Uterus (tissue), 4 donors: Measurements from ENCODE around the gene IL1RAPL2. TPM values are rescaled to one million over a fixed set of nuclear protein-coding genes. Genes with fewer than 3 reads are reported as not detected.

Experiments
- DNase-seq, 2 donors: peaks; one replicate each; pipeline ENCODE4 v3.0.0-alpha.2; 2019 to 2020
- H3K27ac ChIP-seq, 2 donors: fragments of 200-600 bp; sonication (generic); 1 replicate in 1 of 2; 2 replicates in 1 of 2; pipeline ENCODE4 v1.5.1; 2016 to 2018
- H3K27me3 ChIP-seq, 2 donors: fragments of 200-600 bp; sonication (generic); one replicate each; pipeline ENCODE4 v1.5.1; 2018 to 2019; ENCODE audit warnings: control low read depth in 1 of 2
- H3K36me3 ChIP-seq, 2 donors: fragments of 200-600 bp; sonication (generic); one replicate each; pipeline ENCODE4 v1.5.1; 2019; ENCODE audit warnings: control low read depth in 1 of 2
- H3K4me1 ChIP-seq, 2 donors: fragments of 200-600 bp; sonication (generic); one replicate each; pipeline ENCODE4 v1.5.1; 2018 to 2019; ENCODE audit warnings: control low read depth in 1 of 2
- H3K4me3 ChIP-seq, 2 donors: fragments of 200-600 bp; sonication (generic); 1 replicate in 1 of 2; 2 replicates in 1 of 2; pipeline ENCODE4 v1.5.1; 2018 to 2019; ENCODE audit warnings: mild to moderate bottlenecking in 1 of 2
- H3K9me3 ChIP-seq, 2 donors: fragments of 200-600 bp; sonication (generic); one replicate each; pipeline ENCODE4 v1.5.1; 2019; ENCODE audit warnings: control low read depth in 1 of 2
- POLR2A ChIP-seq, 2 donors: fragments of 450-650 bp; IDR thresholded peaks; one replicate each; pipeline ENCODE4 v1.6.1; 2016; ENCODE audit warnings: antibody characterized with exemption in 2 of 2, mild to moderate bottlenecking in 1 of 2, moderate library complexity in 1 of 2
- intact Hi-C: fragments of 100-400 bp; cut with DNase I; formaldehyde crosslinking; loops from one replicate; pipeline ENCODE4 v1.15.1; 2023; ENCODE audit warnings: low total_unique reads
- total RNA-seq, 4 donors: library from RNA; depleted of rRNA in 3 of 4; stranded (reverse); fragments of >200 nt in 3 of 4; gene quantifications; one replicate each; pipeline versions ENCODE4 v1.1.0 to v1.2.4, GENCODE V29; 2014 to 2023
- TF ChIP-seq, protein P1 (sequence below), 4 experiments: fragments of 200-600 bp in 2 of 4; fragments of 450-650 bp in 2 of 4; sonication (generic) in 2 of 4; IDR thresholded peaks; one replicate each; pipeline ENCODE4 v1.5.1; 2016 to 2019; ENCODE audit warnings: antibody characterized with exemption in 4 of 4, mild to moderate bottlenecking in 2 of 4, moderate library complexity in 1 of 4
- donor health status: DM: yes; HTN: yes; CAD: no.

Gene IL1RAPL2
- total RNA-seq, 4 donors from 2014 or later = 2.1 TPM; not detected in 3

DNA sequence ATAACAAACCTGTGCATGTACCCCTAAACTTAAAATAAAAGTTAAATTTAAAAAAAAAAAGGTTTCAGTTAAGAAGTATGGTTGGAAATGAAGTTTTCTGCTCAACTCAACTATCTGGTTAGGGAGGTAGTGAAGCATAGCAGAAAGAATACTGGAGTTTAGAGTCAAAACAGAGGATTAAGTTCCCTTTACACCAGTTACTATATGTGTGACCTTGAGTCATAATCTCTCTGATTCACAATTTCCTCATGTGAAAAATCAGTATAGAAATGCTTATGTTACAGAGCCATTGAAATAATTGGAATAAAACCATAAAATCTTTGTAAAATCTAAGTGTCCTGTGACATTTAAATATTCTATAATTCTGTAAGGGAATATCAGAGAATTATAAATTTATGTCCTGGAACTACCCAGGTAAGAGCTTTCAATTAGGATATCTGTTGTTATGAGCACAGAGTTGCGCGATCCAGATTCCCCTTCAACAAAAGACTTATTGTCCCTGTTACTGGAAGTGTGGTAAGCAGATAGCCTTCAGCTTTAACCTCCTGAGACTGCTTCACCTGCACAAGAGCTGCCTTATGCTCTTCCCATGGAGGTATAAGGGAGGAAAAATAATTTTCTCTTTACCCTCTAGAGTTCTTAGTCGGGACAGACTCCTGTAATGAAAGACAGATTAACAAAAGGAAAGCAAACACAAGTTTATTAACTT lies 1052.5 kb downstream of the IL1RAPL2 start:
- no peaks in the 10 kb centered on the region for H3K9me3 ChIP-seq
- no peak for DNase-seq
- H3K27ac ChIP-seq = no peak overlapping the region
- TF ChIP-seq, protein P1, sequence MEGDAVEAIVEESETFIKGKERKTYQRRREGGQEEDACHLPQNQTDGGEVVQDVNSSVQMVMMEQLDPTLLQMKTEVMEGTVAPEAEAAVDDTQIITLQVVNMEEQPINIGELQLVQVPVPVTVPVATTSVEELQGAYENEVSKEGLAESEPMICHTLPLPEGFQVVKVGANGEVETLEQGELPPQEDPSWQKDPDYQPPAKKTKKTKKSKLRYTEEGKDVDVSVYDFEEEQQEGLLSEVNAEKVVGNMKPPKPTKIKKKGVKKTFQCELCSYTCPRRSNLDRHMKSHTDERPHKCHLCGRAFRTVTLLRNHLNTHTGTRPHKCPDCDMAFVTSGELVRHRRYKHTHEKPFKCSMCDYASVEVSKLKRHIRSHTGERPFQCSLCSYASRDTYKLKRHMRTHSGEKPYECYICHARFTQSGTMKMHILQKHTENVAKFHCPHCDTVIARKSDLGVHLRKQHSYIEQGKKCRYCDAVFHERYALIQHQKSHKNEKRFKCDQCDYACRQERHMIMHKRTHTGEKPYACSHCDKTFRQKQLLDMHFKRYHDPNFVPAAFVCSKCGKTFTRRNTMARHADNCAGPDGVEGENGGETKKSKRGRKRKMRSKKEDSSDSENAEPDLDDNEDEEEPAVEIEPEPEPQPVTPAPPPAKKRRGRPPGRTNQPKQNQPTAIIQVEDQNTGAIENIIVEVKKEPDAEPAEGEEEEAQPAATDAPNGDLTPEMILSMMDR (IDR thresholded peaks at IDR 0.05) = no peak
- no peak for TF ChIP-seq POLR2A (IDR thresholded peaks at IDR 0.05)
- no peak overlapping the region for H3K4me3 ChIP-seq
- no peaks in the 10 kb centered on the region for H3K27me3 ChIP-seq
- intact Hi-C loops = no loop called here
- no peaks in the 10 kb centered on the region for H3K4me1 ChIP-seq
- H3K36me3 ChIP-seq = no peaks in the 10 kb centered on the region

DNA sequence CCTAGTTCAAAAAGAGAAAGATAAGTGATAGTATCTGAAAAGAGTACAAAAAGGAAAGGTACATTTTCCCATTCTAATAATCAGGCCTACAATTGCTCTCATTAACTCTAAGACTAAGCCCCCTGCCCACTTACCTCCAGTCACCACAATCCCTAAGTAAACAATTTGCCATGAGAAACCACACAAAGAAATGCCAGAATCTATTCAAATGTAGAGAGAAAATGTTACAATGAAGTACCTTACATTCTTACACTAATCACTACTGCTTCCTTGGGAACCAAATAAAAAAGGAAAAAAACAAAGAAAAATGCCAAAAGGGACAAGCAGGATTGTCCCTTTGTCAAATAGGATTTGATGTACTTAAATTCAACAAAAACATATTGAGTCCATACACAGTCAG lies 1068.2 kb downstream of the IL1RAPL2 start:
- TF ChIP-seq, protein P1 (IDR thresholded peaks at IDR 0.05) = no peak
- no peak for TF ChIP-seq POLR2A (IDR thresholded peaks at IDR 0.05)
- intact Hi-C loops = no loop called here
- no peaks in the 10 kb centered on the region for H3K36me3 ChIP-seq

DNA sequence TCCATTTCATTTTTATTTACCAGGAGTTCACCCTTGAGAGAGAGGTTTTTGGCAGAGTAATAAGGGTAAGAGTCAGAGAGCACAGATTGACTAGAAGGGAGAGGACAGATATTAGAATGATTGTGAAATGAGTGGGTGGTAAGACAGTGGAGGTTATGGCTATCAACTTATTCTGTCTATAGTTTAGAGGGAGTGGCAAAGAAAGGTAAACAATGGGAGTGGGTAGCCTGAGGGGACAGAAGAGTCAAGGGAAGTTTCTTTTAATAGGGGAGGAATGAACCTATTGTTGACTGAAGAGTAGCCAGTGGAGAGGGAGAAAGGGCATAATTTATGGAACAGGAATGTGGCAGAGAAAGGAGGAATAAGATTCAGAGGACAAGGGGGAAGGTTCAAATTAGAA lies 1069.8 kb downstream of the IL1RAPL2 start:
- Histone ChIP-seq H3K27me3 (no peaks in the 10 kb centered on the region), H3K27ac (no peak overlapping the region), H3K9me3 (no peaks in the 10 kb centered on the region), H3K4me3 (no peak overlapping the region), H3K36me3 (no peaks in the 10 kb centered on the region), H3K4me1 (no peaks in the 10 kb centered on the region)
- intact Hi-C loops = no loop called here
- no peak for TF ChIP-seq POLR2A (IDR thresholded peaks at IDR 0.05)
- TF ChIP-seq, protein P1 (IDR thresholded peaks at IDR 0.05) = no peak
- DNase-seq = no peak

More for the DNA sequence above, 1068.2 kb downstream of the IL1RAPL2 start:
- no peak overlapping the region for H3K27ac ChIP-seq
- H3K9me3 ChIP-seq = no peaks in the 10 kb centered on the region
- no peaks in the 10 kb centered on the region for H3K27me3 ChIP-seq
- no peak for DNase-seq
- H3K4me1 ChIP-seq = no peaks in the 10 kb centered on the region
- H3K4me3 ChIP-seq = no peak overlapping the region

DNA sequence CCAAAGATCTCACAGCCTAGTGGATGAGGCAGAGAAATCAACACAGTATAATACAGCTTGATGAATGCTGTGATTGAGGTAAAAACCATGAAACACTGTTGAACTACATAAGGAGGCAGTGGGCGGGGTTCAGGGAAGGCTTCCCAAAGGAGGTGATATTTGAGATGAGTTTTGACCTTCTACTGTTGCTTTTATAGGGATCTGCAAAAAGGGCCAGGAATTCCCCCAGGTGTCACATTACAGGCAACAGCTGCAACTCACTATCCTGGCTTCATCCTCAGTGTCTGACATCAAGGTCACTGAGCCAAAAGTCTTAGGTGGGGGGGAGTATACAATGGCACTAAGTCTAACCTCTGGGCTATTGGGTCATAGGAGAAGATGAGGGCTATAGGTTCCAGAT lies 1070.7 kb downstream of the IL1RAPL2 start:
- intact Hi-C loops = no loop called here
- TF ChIP-seq, protein P1 (IDR thresholded peaks at IDR 0.05) = no peak
- no peak for TF ChIP-seq POLR2A (IDR thresholded peaks at IDR 0.05)
- Histone ChIP-seq H3K27me3 (no peaks in the 10 kb centered on the region), H3K4me1 (no peaks in the 10 kb centered on the region), H3K36me3 (no peaks in the 10 kb centered on the region), H3K9me3 (no peaks in the 10 kb centered on the region), H3K27ac (no peak overlapping the region), H3K4me3 (no peak overlapping the region)
- no peak for DNase-seq

DNA sequence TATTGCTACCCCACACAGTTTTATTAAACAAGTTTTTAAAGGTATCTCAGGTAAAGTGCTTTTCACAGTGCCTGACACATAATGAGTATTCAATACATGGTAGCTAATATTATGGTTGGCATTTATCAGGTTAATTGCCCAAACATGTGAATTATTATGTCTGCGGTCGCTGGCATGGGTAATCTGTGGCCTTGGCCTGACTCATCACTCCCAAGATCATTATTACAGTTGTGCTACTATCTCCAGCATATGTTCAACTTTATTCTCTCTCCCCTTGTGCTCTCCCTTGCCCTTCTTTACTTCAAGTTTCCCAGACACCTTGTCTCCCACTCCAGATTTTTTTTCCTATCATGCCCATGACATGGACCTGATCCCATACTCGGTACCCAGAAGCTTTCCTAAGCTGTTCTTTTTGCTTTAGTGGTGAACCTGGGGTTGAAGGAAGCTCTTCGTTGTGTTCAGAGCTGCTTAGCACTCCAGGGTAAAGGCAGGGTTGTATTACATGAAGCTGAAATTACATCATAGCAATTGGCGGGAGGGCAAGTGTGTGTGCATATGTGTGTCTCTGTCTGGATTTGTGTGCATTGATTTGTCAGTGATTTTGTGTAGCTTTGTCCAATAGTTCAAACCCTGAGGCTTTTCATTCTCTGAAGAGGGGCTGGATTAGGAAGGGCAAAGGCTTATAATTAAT lies 1079.8 kb downstream of the IL1RAPL2 start:
- intact Hi-C loops = no loop called here
- Histone ChIP-seq H3K4me3 (no peak overlapping the region), H3K27ac (no peak overlapping the region), H3K4me1 (no peaks in the 10 kb centered on the region), H3K36me3 (no peaks in the 10 kb centered on the region), H3K27me3 (no peaks in the 10 kb centered on the region), H3K9me3 (no peaks in the 10 kb centered on the region)
- TF ChIP-seq, protein P1 (IDR thresholded peaks at IDR 0.05) = no peak
- TF ChIP-seq POLR2A (IDR thresholded peaks at IDR 0.05) = no peak
- DNase-seq = no peak
